B cell (primary cell): Measurements from ENCODE around the gene SPRY4. TPM values are rescaled to one million over a fixed set of nuclear protein-coding genes. Genes with fewer than 3 reads are reported as not detected.

Experiments used
- ATAC-seq: fragments of 200-7000 bp; cut with Tn5 transposase; one replicate; pipeline ENCODE4 v1.10.0; 2021; ENCODE audit warnings: low read depth, mild to moderate bottlenecking, moderate number of reproducible peaks, moderate library complexity
- CTCF ChIA-PET: fragments of 350-600 bp; sonication (Branson Sonifier 250); formaldehyde crosslinking; loops from one replicate; lab custom pipeline; 2021; ENCODE audit warnings: antibody characterized with exemption, inconsistent platforms; lab: Charles Lee
- POLR2A ChIA-PET: fragments of 350-600 bp; sonication (Branson Sonifier 250); formaldehyde crosslinking; loops from one replicate; lab custom pipeline; 2021; ENCODE audit warnings: antibody characterized with exemption; lab: Charles Lee
- DNase-seq: peaks from one replicate; pipeline ENCODE4 v3.0.0; 2013
- H2AFZ ChIP-seq: 2 replicates; pipeline ENCODE4 v1.6.1; 2012; ENCODE audit warnings: mild to moderate bottlenecking, low read depth, low read length; ENCODE audit not compliant: insufficient read depth, poor library complexity, severe bottlenecking
- H3K27ac ChIP-seq, 2 donors: 1 replicate in 1 of 2; 2 replicates in 1 of 2; pipeline ENCODE4 v1.5.1; 2012 to 2013; ENCODE audit warnings: low read length in 2 of 2, mild to moderate bottlenecking in 2 of 2, moderate library complexity in 1 of 2
- H3K27me3 ChIP-seq, 4 experiments: fragments of 200-600 bp in 1 of 4; sonication (generic) in 1 of 4; replicated peaks in 1 of 4; 1 replicate in 2 of 4; 2 replicates in 2 of 4; pipeline versions ENCODE4 v1.6.1 to v1.7.0; 2013 to 2016; ENCODE audit warnings: low read length in 3 of 4, mild to moderate bottlenecking in 2 of 4, mixed read lengths in 1 of 4, moderate library complexity in 1 of 4; ENCODE audit not compliant: insufficient read depth in 4 of 4, control insufficient read depth in 3 of 4; ENCODE audit errors: control extremely low read depth in 1 of 4
- H3K36me3 ChIP-seq, 2 experiments: replicated peaks in 1 of 2; 1 replicate in 1 of 2; 2 replicates in 1 of 2; pipeline versions ENCODE4 v1.6.1 to v1.7.1; 2013; ENCODE audit warnings: low read length in 1 of 2; ENCODE audit not compliant: insufficient read depth in 2 of 2, control insufficient read depth in 1 of 2; ENCODE audit errors: control extremely low read depth in 1 of 2, extremely low read depth in 1 of 2
- H3K4me1 ChIP-seq, 2 donors: fragments of 200-600 bp in 1 of 2; sonication (generic) in 1 of 2; 1 replicate in 1 of 2; 2 replicates in 1 of 2; pipeline versions ENCODE4 v1.5.1 to v1.6.1; 2013 to 2017; ENCODE audit warnings: low read length in 2 of 2; ENCODE audit not compliant: control insufficient read depth in 2 of 2, insufficient read depth in 2 of 2
- H3K4me2 ChIP-seq: replicated peaks from 2 replicates; pipeline ENCODE3; 2012; ENCODE audit warnings: mild to moderate bottlenecking, low read depth, low read length; ENCODE audit not compliant: poor library complexity, severe bottlenecking
- H3K4me3 ChIP-seq, 5 experiments: fragments of 200-600 bp in 1 of 5; sonication (generic) in 1 of 5; 1 replicate in 3 of 5; 2 replicates in 2 of 5; pipeline versions ENCODE4 v1.5.1 to v1.7.0; 2011 to 2016; ENCODE audit warnings: low read length in 4 of 5, mild to moderate bottlenecking in 4 of 5, low read depth in 2 of 5, control low read depth in 1 of 5, moderate library complexity in 1 of 5; ENCODE audit not compliant: insufficient read depth in 1 of 5; ENCODE audit errors: control extremely low read depth in 1 of 5, extremely low read depth in 1 of 5
- H3K79me2 ChIP-seq: fragments of 200-600 bp; sonication (generic); one replicate; pipeline ENCODE4 v1.6.0; 2016; ENCODE audit warnings: low read length; ENCODE audit not compliant: control insufficient read depth, insufficient read depth
- H3K9ac ChIP-seq: fragments of 200-600 bp; sonication (generic); 2 replicates; pipeline ENCODE4 v1.6.1; 2017; ENCODE audit warnings: mild to moderate bottlenecking, low read length, moderate library complexity
- H3K9me3 ChIP-seq, 3 donors: one replicate each; pipeline versions ENCODE4 v1.6.1 to v1.7.1; 2013; ENCODE audit warnings: low read length in 2 of 3; ENCODE audit not compliant: control insufficient read depth in 2 of 3, insufficient read depth in 1 of 3; ENCODE audit errors: control extremely low read depth in 1 of 3
- H4K20me1 ChIP-seq: 2 replicates; pipeline ENCODE4 v1.6.0; 2012; ENCODE audit warnings: mild to moderate bottlenecking, low read length; ENCODE audit not compliant: insufficient read depth, control insufficient read depth, poor library complexity, severe bottlenecking
- H3K27ac Mint-ChIP-seq: one replicate; pipeline ENCODE4 v1.8.0; 2021; ENCODE audit warnings: mixed read lengths
- H3K27me3 Mint-ChIP-seq: one replicate; pipeline ENCODE4 v1.8.0; 2021; ENCODE audit warnings: mixed read lengths
- H3K4me1 Mint-ChIP-seq: one replicate; pipeline ENCODE4 v1.8.0; 2021; ENCODE audit warnings: mixed read lengths
- H3K4me3 Mint-ChIP-seq: one replicate; pipeline ENCODE4 v1.8.0; 2021; ENCODE audit warnings: mixed read lengths
- H3K9me3 Mint-ChIP-seq: one replicate; pipeline ENCODE4 v1.8.0; 2022; ENCODE audit warnings: mixed read lengths; ENCODE audit not compliant: insufficient read depth
- EZH2 ChIP-seq: IDR thresholded peaks from 2 replicates; pipeline ENCODE4 v1.6.1; 2012; ENCODE audit warnings: borderline replicate concordance, low read depth, mild to moderate bottlenecking, moderate library complexity, low read length; ENCODE audit not compliant: insufficient read depth, poor library complexity, severe bottlenecking
- WGBS: methylation state at CpG from one replicate; pipeline ENCODE4 v1.1.5; 2013; ENCODE audit warnings: missing lambda C conversion rate; ENCODE audit not compliant: insufficient coverage; 5-methylcytosine and 5-hydroxymethylcytosine counted together
- intact Hi-C: fragments of 100-400 bp; cut with micrococcal nuclease; formaldehyde crosslinking; loops from one replicate; pipeline ENCODE4 v1.10.0; 2022
- polyA minus RNA-seq: library from RNA; depleted of rRNA, polyadenylated mRNA; stranded (reverse); fragments of >200 nt; gene quantifications from 2 replicates; pipeline ENCODE4 v1.2.3, GENCODE V29; 2012
- polyA plus RNA-seq: library from polyadenylated mRNA; depleted of rRNA; stranded (reverse); fragments of >200 nt; gene quantifications from 2 replicates; pipeline ENCODE4 v1.2.3, GENCODE V29; 2012
- total RNA-seq, 2 donors: library from RNA; stranded (reverse); fragments of 120-200 nt in 1 of 2; gene quantifications; 1 replicate in 1 of 2; 2 replicates in 1 of 2; pipeline versions ENCODE4 v1.2.3 to v1.2.4, GENCODE V29; 2013 to 2022
- TF ChIP-seq, protein P1 (sequence below): fragments of 200-600 bp; IDR thresholded peaks from one replicate; pipeline ENCODE4 v1.8.0; 2022; ENCODE audit warnings: antibody characterized with exemption, mild to moderate bottlenecking

The SPRY4 gene, protein sequence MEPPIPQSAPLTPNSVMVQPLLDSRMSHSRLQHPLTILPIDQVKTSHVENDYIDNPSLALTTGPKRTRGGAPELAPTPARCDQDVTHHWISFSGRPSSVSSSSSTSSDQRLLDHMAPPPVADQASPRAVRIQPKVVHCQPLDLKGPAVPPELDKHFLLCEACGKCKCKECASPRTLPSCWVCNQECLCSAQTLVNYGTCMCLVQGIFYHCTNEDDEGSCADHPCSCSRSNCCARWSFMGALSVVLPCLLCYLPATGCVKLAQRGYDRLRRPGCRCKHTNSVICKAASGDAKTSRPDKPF
- total RNA-seq, result not detected in 2 replicates
- total RNA-seq (2013), result 0.65 TPM
- 0.04 and 0.06 TPM in 2 replicates for polyA plus RNA-seq
- polyA minus RNA-seq, result 0.09 and 0.29 TPM in 2 replicates

- POLR2A ChIA-PET, result no interaction called here
- H3K4me1 Mint-ChIP-seq, result peaks cover 37% of the 10 kb centered on the region
- TF ChIP-seq, protein P1, sequence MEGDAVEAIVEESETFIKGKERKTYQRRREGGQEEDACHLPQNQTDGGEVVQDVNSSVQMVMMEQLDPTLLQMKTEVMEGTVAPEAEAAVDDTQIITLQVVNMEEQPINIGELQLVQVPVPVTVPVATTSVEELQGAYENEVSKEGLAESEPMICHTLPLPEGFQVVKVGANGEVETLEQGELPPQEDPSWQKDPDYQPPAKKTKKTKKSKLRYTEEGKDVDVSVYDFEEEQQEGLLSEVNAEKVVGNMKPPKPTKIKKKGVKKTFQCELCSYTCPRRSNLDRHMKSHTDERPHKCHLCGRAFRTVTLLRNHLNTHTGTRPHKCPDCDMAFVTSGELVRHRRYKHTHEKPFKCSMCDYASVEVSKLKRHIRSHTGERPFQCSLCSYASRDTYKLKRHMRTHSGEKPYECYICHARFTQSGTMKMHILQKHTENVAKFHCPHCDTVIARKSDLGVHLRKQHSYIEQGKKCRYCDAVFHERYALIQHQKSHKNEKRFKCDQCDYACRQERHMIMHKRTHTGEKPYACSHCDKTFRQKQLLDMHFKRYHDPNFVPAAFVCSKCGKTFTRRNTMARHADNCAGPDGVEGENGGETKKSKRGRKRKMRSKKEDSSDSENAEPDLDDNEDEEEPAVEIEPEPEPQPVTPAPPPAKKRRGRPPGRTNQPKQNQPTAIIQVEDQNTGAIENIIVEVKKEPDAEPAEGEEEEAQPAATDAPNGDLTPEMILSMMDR, result no peak
- TF ChIP-seq EZH2, result no peak
- peaks cover 69% of the 10 kb centered on the region for H3K27me3 Mint-ChIP-seq
- Histone ChIP-seq H4K20me1 (no peaks in the 10 kb centered on the region), H3K79me2 (no peaks in the 10 kb centered on the region), H3K27me3 (peaks cover 0 to 88% (median 44%) of the 10 kb centered on the region in 4 experiments), H3K9ac (peak within 1 kb of the TSS; percentile 65), H3K36me3 (no peaks in the 10 kb centered on the region), H3K4me2 (peak within 1 kb of the TSS; percentile 96), H3K4me3 (peak within 1 kb of the TSS; percentile 44 to 75 (median 59)), H3K9me3 (peaks cover 0 to 18% (median 0%) of the 10 kb centered on the region in 3 donors), H2AFZ (peak within 1 kb of the TSS; percentile 79), H3K27ac (no peak within 1 kb of the TSS), H3K4me1 (peaks cover 30 to 50% of the 10 kb centered on the region in 2 donors)
- 0% methylated on average over 44 of the region's 54 CpGs for WGBS
- H3K4me3 Mint-ChIP-seq, result peak within 1 kb of the TSS; percentile 90
- no peaks in the 10 kb centered on the region for H3K9me3 Mint-ChIP-seq
- CTCF ChIA-PET, result interaction anchor here (0.7 to 1.1 kb wide), 3 partner anchors 33 to 549 kb away, joined by 3 to 5 read pairs (median 3); no protein-coding TSS in a partner anchor
- ATAC-seq (peak; percentile 77), DNase-seq (peak; percentile 81)
- intact Hi-C loops, result loop anchor here (1.0 to 10.0 kb wide), 2 partner anchors 32 to 100 kb away; no protein-coding TSS in a partner anchor
- peak within 1 kb of the TSS; percentile 83 for H3K27ac Mint-ChIP-seq
These were observed at the start of gene SPRY4 for GRCh38 chr5:142324871-142325724. Gene SPRY4 (minus strand): TSS chr5:142325021. CDS start chr5:142315108, 9,913 bp downstream.
